Neuronal stem cell (in vitro differentiated cells): ENCODE data around the gene KANSL2.

Experiments used
- DNase-seq: peaks from one replicate; pipeline ENCODE4 v3.0.0-alpha.2; 2013; ENCODE audit warnings: low spot score
- H2AFZ ChIP-seq: one replicate; pipeline ENCODE4 v1.6.1; 2013; ENCODE audit warnings: mild to moderate bottlenecking, low read length, inconsistent platforms
- H2AK5ac ChIP-seq: 2 replicates; pipeline ENCODE4 v1.6.1; 2013; ENCODE audit warnings: low read depth, mild to moderate bottlenecking, inconsistent platforms, low read length, moderate library complexity, mixed read lengths
- H2BK120ac ChIP-seq: 2 replicates; pipeline ENCODE4 v1.6.1; 2013; ENCODE audit warnings: low read depth, mild to moderate bottlenecking, inconsistent platforms, low read length, moderate library complexity, mixed read lengths
- H2BK12ac ChIP-seq: one replicate; pipeline ENCODE4 v1.6.1; 2013; ENCODE audit warnings: low read length, inconsistent platforms
- H2BK15ac ChIP-seq: 2 replicates; pipeline ENCODE4 v1.6.1; 2013; ENCODE audit warnings: mild to moderate bottlenecking, low read length, inconsistent platforms, mixed read lengths
- H2BK5ac ChIP-seq: one replicate; pipeline ENCODE4 v1.6.1; 2013; ENCODE audit warnings: inconsistent platforms, mild to moderate bottlenecking, low read length, moderate library complexity
- H3K14ac ChIP-seq: one replicate; pipeline ENCODE4 v1.6.1; 2013; ENCODE audit warnings: low read length, inconsistent platforms
- H3K18ac ChIP-seq: 2 replicates; pipeline ENCODE4 v1.6.1; 2013; ENCODE audit warnings: low read length, inconsistent platforms
- H3K23ac ChIP-seq: 2 replicates; pipeline ENCODE4 v1.6.1; 2013; ENCODE audit warnings: low read depth, mild to moderate bottlenecking, mixed read lengths, low read length, inconsistent platforms; ENCODE audit not compliant: poor library complexity
- H3K27ac ChIP-seq: replicated peaks from 3 replicates; pipeline ENCODE4 v1.5.1; 2013; ENCODE audit warnings: low read length, inconsistent platforms
- H3K27me3 ChIP-seq, 3 experiments: 2 replicates each; pipeline ENCODE4 v1.6.1; 2013; ENCODE audit warnings: low read length in 3 of 3, mild to moderate bottlenecking in 2 of 3, inconsistent platforms in 1 of 3, low read depth in 1 of 3, mixed read lengths in 1 of 3, moderate library complexity in 1 of 3; ENCODE audit not compliant: control insufficient read depth in 3 of 3, insufficient read depth in 3 of 3
- H3K36me3 ChIP-seq, 2 donors: replicated peaks in 1 of 2; 2 replicates each; pipeline ENCODE4 v1.6.1; 2013; ENCODE audit warnings: low read length in 2 of 2; ENCODE audit not compliant: control insufficient read depth in 2 of 2, insufficient read depth in 2 of 2
- H3K4ac ChIP-seq: 2 replicates; pipeline ENCODE4 v1.6.1; 2013; ENCODE audit warnings: inconsistent platforms, mild to moderate bottlenecking, low read length, moderate library complexity
- H3K4me1 ChIP-seq, 2 donors: 1 replicate in 1 of 2; 2 replicates in 1 of 2; pipeline ENCODE4 v1.6.1; 2013; ENCODE audit warnings: low read length in 2 of 2, low read depth in 1 of 2; ENCODE audit not compliant: control insufficient read depth in 2 of 2, insufficient read depth in 1 of 2
- H3K4me2 ChIP-seq: one replicate; pipeline ENCODE4 v1.6.1; 2013; ENCODE audit warnings: mild to moderate bottlenecking, low read length, inconsistent platforms; ENCODE audit not compliant: insufficient read depth, poor library complexity, severe bottlenecking
- H3K4me3 ChIP-seq, 2 donors: 2 replicates each; pipeline ENCODE4 v1.5.1; 2013; ENCODE audit warnings: low read length in 2 of 2, mild to moderate bottlenecking in 2 of 2, inconsistent platforms in 1 of 2, moderate library complexity in 1 of 2
- H3K79me1 ChIP-seq: one replicate; pipeline ENCODE4 v1.6.1; 2013; ENCODE audit warnings: low read depth, mild to moderate bottlenecking, inconsistent platforms, low read length, moderate library complexity
- H3K9ac ChIP-seq: one replicate; pipeline ENCODE4 v1.6.1; 2013; ENCODE audit warnings: mild to moderate bottlenecking, low read depth, low read length, inconsistent platforms; ENCODE audit not compliant: poor library complexity
- H3K9me3 ChIP-seq, 2 donors: replicated peaks in 1 of 2; 2 replicates each; pipeline versions ENCODE3 to v1.6.1; 2013; ENCODE audit warnings: low read length in 2 of 2, mild to moderate bottlenecking in 2 of 2, inconsistent platforms in 1 of 2, low read depth in 1 of 2, mixed read lengths in 1 of 2, moderate library complexity in 1 of 2; ENCODE audit not compliant: control insufficient read depth in 2 of 2, insufficient read depth in 1 of 2
- H4K8ac ChIP-seq: one replicate; pipeline ENCODE4 v1.6.1; 2013; ENCODE audit warnings: low read depth, mild to moderate bottlenecking, inconsistent platforms, low read length, moderate library complexity
- H4K91ac ChIP-seq: one replicate; pipeline ENCODE4 v1.6.1; 2013; ENCODE audit warnings: low read length, low read depth, mild to moderate bottlenecking, inconsistent platforms; ENCODE audit not compliant: poor library complexity
- WGBS, 2 donors: extraction: QIAGEN DNeasy Blood & Tissue Kit; methylation state at CpG; one replicate each; pipeline ENCODE4 v1.1.7; 2013; ENCODE audit warnings: missing lambda C conversion rate in 2 of 2, mixed read lengths in 1 of 2; ENCODE audit not compliant: insufficient read length in 2 of 2, insufficient replicate concordance in 1 of 2; ENCODE audit errors: extremely low coverage in 2 of 2; 5-methylcytosine and 5-hydroxymethylcytosine counted together

Gene KANSL2

DNA sequence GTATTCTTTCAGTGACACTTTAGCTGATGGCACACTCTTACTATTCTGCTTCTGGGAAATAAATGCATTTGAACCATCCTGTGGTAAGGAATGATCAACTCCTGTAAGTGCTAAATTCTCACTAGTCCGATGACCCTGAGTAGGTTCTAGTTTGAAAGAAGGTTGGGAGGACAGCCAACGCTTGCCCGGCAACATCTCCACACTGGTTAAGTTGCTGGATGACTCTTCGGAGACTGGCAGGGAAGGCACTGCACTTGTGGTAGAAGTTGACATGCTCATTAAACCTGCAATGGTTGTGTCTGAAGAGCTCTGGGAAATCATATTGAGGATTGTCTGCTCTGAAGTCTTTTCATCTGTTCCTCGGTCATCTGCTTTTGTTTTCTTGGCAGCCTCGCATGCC is 12.0 kb upstream of the KANSL2 start:
- no CpG with 5 or more reads among the region's 6 CpGs for WGBS, 2 donors
- no peak overlapping the region for H2BK5ac ChIP-seq
- H3K27ac ChIP-seq, result no peak overlapping the region
- no peak overlapping the region for H2BK12ac ChIP-seq
- H3K18ac ChIP-seq, result no peak overlapping the region
- no peak overlapping the region for H3K23ac ChIP-seq
- no peak for DNase-seq
- H2AK5ac ChIP-seq, result no peak overlapping the region
- H4K8ac ChIP-seq, result no peak overlapping the region
- no peak overlapping the region for H3K4ac ChIP-seq
- H3K9ac ChIP-seq, result no peak overlapping the region
- H2AFZ ChIP-seq, result no peak overlapping the region
- H3K9me3 ChIP-seq, result no peaks in the 10 kb centered on the region
- H3K4me2 ChIP-seq, result no peak overlapping the region
- H3K36me3 ChIP-seq, result peaks cover 28 to 95% of the 10 kb centered on the region in 2 donors
- H4K91ac ChIP-seq, result no peak overlapping the region
- no peaks in the 10 kb centered on the region for H3K4me1 ChIP-seq
- H3K27me3 ChIP-seq, result no peaks in the 10 kb centered on the region
- H3K4me3 ChIP-seq, result no peak overlapping the region
- no peak overlapping the region for H2BK120ac ChIP-seq
- no peak overlapping the region for H3K14ac ChIP-seq
- no peak overlapping the region for H2BK15ac ChIP-seq
- H3K79me1 ChIP-seq, result peaks cover 2% of the 10 kb centered on the region

DNA sequence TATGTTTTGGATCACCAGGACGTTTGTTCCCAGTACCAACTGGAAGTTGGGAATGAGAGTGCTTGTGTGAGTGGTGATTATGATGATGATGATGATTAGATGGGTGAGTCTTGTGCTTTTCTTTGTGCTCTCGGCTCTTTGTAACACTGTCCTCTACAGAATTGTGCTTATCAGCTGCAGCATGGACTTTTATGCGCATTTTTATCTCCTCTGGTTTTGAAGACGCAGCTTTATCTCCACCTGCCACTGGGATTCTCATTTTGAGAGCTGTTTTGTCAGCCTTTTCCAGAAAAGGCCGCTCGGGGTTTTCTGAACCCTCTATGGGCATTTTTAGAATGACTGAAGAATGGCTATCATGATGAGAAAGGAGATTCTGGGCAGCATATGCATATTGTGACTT is 11.5 kb upstream of the KANSL2 start:
- Histone ChIP-seq H3K9ac (no peak overlapping the region), H3K4me1 (no peaks in the 10 kb centered on the region), H2AK5ac (no peak overlapping the region), H3K18ac (no peak overlapping the region), H3K36me3 (peaks cover 28 to 96% of the 10 kb centered on the region in 2 donors), H3K4ac (no peak overlapping the region), H3K27ac (no peak overlapping the region), H3K9me3 (no peaks in the 10 kb centered on the region), H3K4me2 (no peak overlapping the region), H2BK12ac (no peak overlapping the region), H2BK15ac (no peak overlapping the region), H2AFZ (no peak overlapping the region), H3K14ac (no peak overlapping the region), H2BK120ac (no peak overlapping the region), H3K23ac (no peak overlapping the region), H3K4me3 (no peak overlapping the region), H3K79me1 (peaks cover 2% of the 10 kb centered on the region), H3K27me3 (no peaks in the 10 kb centered on the region), H4K91ac (no peak overlapping the region), H4K8ac (no peak overlapping the region), H2BK5ac (no peak overlapping the region)
- DNase-seq, result no peak
- WGBS, 2 donors, result no CpG with 5 or more reads among the region's 6 CpGs

DNA sequence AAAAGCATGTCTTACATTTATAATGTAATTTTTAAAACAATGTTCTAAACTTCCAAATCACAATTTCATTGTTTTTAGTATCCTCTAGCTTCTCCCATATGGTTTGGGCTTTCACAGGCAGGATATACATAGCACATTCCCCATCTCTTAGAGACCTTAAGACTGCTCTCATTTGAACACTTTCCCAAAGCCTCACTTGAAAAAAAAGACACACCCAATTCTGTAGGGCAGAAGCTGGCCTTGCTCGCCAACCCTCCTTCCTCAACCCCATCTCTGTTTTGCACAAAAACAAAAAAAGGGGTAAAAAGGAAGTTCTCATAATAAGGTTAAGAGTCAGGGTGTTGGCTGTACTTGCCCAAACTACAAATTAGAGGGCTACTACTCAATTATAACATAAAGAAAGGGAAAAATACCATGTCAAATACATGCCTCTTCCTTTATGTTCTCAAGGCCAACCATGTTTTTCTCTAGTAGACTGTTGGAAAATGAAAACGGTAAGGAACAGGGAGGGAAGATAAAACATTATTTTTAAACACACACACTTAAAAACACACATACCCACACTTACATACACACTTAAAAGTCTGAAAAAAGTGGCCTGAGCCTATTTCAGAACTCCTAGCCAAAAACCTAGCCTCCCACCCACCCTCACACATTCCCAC is 9.9 kb upstream of the KANSL2 start:
- H3K27me3 ChIP-seq, result no peaks in the 10 kb centered on the region

DNA sequence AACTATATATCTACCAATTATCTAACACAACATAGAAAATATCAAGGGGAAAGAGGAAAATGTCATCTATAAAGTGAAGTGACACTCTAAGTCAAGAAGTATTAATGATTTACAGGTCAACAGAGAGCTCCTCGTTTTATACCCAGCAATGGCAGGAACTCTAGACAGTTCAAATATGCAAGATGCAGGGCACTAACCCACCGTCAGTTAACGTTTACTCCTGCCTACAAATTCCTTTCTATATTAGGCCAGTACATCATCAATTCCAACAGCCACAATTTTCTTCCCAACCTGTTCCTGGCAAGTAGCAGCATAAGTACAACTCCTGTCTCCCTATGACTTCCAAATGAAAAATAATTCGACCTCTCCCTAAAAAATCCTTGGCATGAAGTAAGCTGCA is 9.0 kb upstream of the KANSL2 start:
- H3K27me3 ChIP-seq, result no peaks in the 10 kb centered on the region
- peaks cover 2% of the 10 kb centered on the region for H3K79me1 ChIP-seq
- H3K9ac ChIP-seq, result no peak overlapping the region
- no peak overlapping the region for H2AFZ ChIP-seq
- no peak overlapping the region for H2BK15ac ChIP-seq
- no peak overlapping the region for H4K8ac ChIP-seq
- H3K14ac ChIP-seq, result no peak overlapping the region
- no peak overlapping the region for H3K4ac ChIP-seq
- no peak overlapping the region for H2BK120ac ChIP-seq
- no peak overlapping the region for H2AK5ac ChIP-seq
- no CpG with 5 or more reads among the region's 4 CpGs for WGBS, 2 donors
- DNase-seq, result no peak
- H3K9me3 ChIP-seq, result no peaks in the 10 kb centered on the region
- no peak overlapping the region for H2BK5ac ChIP-seq
- no peaks in the 10 kb centered on the region for H3K4me1 ChIP-seq
- peaks cover 26 to 90% of the 10 kb centered on the region in 2 donors for H3K36me3 ChIP-seq
- no peak overlapping the region for H2BK12ac ChIP-seq
- H3K27ac ChIP-seq, result no peak overlapping the region
- no peak overlapping the region for H3K4me2 ChIP-seq
- no peak overlapping the region for H3K23ac ChIP-seq
- no peak overlapping the region for H4K91ac ChIP-seq
- H3K18ac ChIP-seq, result no peak overlapping the region
- H3K4me3 ChIP-seq, result no peak overlapping the region

More for the DNA sequence above, 9.9 kb upstream of the KANSL2 start:
- no peak overlapping the region for H3K27ac ChIP-seq
- H3K23ac ChIP-seq, result no peak overlapping the region
- peaks cover 29 to 100% of the 10 kb centered on the region in 2 donors for H3K36me3 ChIP-seq
- no peak overlapping the region for H3K4me2 ChIP-seq
- H2BK12ac ChIP-seq, result no peak overlapping the region
- DNase-seq, result no peak
- H3K14ac ChIP-seq, result no peak overlapping the region
- H4K91ac ChIP-seq, result no peak overlapping the region
- no peak overlapping the region for H3K9ac ChIP-seq
- no peak overlapping the region for H2BK5ac ChIP-seq
- H2AK5ac ChIP-seq, result no peak overlapping the region
- no peak overlapping the region for H2BK120ac ChIP-seq
- no peaks in the 10 kb centered on the region for H3K4me1 ChIP-seq
- H2BK15ac ChIP-seq, result no peak overlapping the region
- H3K4me3 ChIP-seq, result no peak overlapping the region
- no peak overlapping the region for H4K8ac ChIP-seq
- peaks cover 2% of the 10 kb centered on the region for H3K79me1 ChIP-seq
- H3K9me3 ChIP-seq, result no peaks in the 10 kb centered on the region
- WGBS, 2 donors, result no CpG with 5 or more reads among the region's 2 CpGs
- H3K18ac ChIP-seq, result no peak overlapping the region
- no peak overlapping the region for H2AFZ ChIP-seq
- H3K4ac ChIP-seq, result no peak overlapping the region
